Spleen (tissue), 11 donors: ENCODE results near the gene USP15. TPM values are rescaled to one million over a fixed set of nuclear protein-coding genes. Genes with fewer than 3 reads are reported as not detected.

Experiments used
- DNase-seq: peaks from one replicate; pipeline ENCODE4 v3.0.0-alpha.2; 2020
- H3K27ac ChIP-seq, 8 donors: fragments of 200-600 bp; sonication (generic) in 7 of 8; 1 replicate in 4 of 8; 2 replicates in 4 of 8; pipeline versions ENCODE4 v1.5.0 to v1.8.0; 2016 to 2021; ENCODE audit warnings: inconsistent platforms in 4 of 8, mild to moderate bottlenecking in 4 of 8, moderate library complexity in 1 of 8
- H3K27me3 ChIP-seq, 7 donors: fragments of 200-600 bp; sonication (generic) in 6 of 7; replicated peaks in 1 of 7; 1 replicate in 4 of 7; 2 replicates in 3 of 7; pipeline versions ENCODE4 v1.5.0 to v1.8.0; 2016 to 2021; ENCODE audit warnings: inconsistent platforms in 3 of 7, mild to moderate bottlenecking in 1 of 7
- H3K36me3 ChIP-seq, 6 donors: fragments of 200-600 bp; sonication (generic) in 5 of 6; 1 replicate in 4 of 6; 2 replicates in 2 of 6; pipeline versions ENCODE4 v1.5.0 to v1.8.0; 2016 to 2021; ENCODE audit warnings: inconsistent platforms in 2 of 6
- H3K4me1 ChIP-seq, 6 donors: fragments of 200-600 bp; sonication (generic) in 5 of 6; 1 replicate in 3 of 6; 2 replicates in 3 of 6; pipeline versions ENCODE4 v1.5.0 to v1.8.0; 2016 to 2021; ENCODE audit warnings: inconsistent platforms in 3 of 6
- H3K4me3 ChIP-seq, 8 donors: fragments of 200-600 bp; sonication (generic) in 7 of 8; 1 replicate in 4 of 8; 2 replicates in 4 of 8; pipeline versions ENCODE4 v1.5.0 to v1.8.0; 2016 to 2021; ENCODE audit warnings: inconsistent platforms in 4 of 8, mild to moderate bottlenecking in 4 of 8, moderate library complexity in 2 of 8
- H3K9me3 ChIP-seq, 8 donors: fragments of 200-600 bp; sonication (generic) in 7 of 8; 1 replicate in 4 of 8; 2 replicates in 4 of 8; pipeline versions ENCODE4 v1.5.0 to v1.8.0; 2016 to 2021; ENCODE audit warnings: inconsistent platforms in 4 of 8
- CTCF ChIP-seq, 11 experiments: fragments of 200-600 bp in 7 of 11; fragments of 450-650 bp in 4 of 11; sonication (generic) in 4 of 11; IDR thresholded peaks in 8 of 11; conservative IDR thresholded peaks in 3 of 11; 1 replicate in 7 of 11; 2 replicates in 4 of 11; pipeline versions ENCODE4 v1.4.0 to v1.8.0; 2016 to 2021; ENCODE audit warnings: antibody characterized with exemption in 11 of 11, inconsistent platforms in 4 of 11, mild to moderate bottlenecking in 1 of 11
- POLR2A ChIP-seq, 3 donors: fragments of 450-650 bp; IDR thresholded peaks; one replicate each; pipeline ENCODE4 v1.5.1; 2017; ENCODE audit warnings: antibody characterized with exemption in 3 of 3, mild to moderate bottlenecking in 1 of 3
- POLR2AphosphoS5 ChIP-seq, 3 donors: sonication (generic); formaldehyde crosslinking; IDR thresholded peaks; one replicate each; pipeline ENCODE4 v1.5.1; 2017; ENCODE audit warnings: antibody characterized with exemption in 3 of 3
- WGBS, 5 donors: extraction: QIAGEN DNeasy Blood & Tissue Kit in 3 of 5; methylation state at CpG; one replicate each; pipeline versions ENCODE4 v1.1.5 to v1.1.7; 2013 to 2018; 5-methylcytosine and 5-hydroxymethylcytosine counted together
- intact Hi-C: fragments of 100-400 bp; cut with DNase I; formaldehyde crosslinking; loops from one replicate; pipeline ENCODE4 v1.15.0; 2023; ENCODE audit warnings: low total_unique reads
- polyA plus RNA-seq, 3 donors: library from polyadenylated mRNA; stranded (reverse); fragments of 200-250 nt; gene quantifications; one replicate each; pipeline ENCODE4 v1.2.1, GENCODE V29; 2013
- total RNA-seq, 7 donors: library from RNA; depleted of rRNA in 3 of 7; stranded (reverse); fragments of >200 nt in 3 of 7; fragmentation: NEBNext Ultra II Directional in 4 of 7; extraction: Animal tissue kit (Norgen Biotek cat#: 25700) in 4 of 7; gene quantifications; one replicate each; pipeline versions ENCODE4 v1.1.0 to v1.2.1, GENCODE V29; 2016 to 2021
- donor health status: healthy with polysubstance abuse.
- donor health status: DM: no; HTN: no; CAD: no; lungs with moderate emphysema.
- donor health status: DM: no; HTN: no; CAD: no.
- donor health status: Bipolar disorder and iron deficiency.
- donor health status: healthy.
- donor health status: DM: no; HTN: no; CAD: no.
- donor health status: DM: yes; HTN: yes; CAD: no.

The USP15 gene
- total and polyA plus RNA-seq, 10 donors, result 65.3 to 288 (median 162) TPM

GRCh38 chr12:62264706-62265105, 4.5 kb downstream of the USP15 start:
- Histone ChIP-seq H3K36me3 (no peaks in the 10 kb centered on the region), H3K27me3 (no peaks in the 10 kb centered on the region), H3K9me3 (no peaks in the 10 kb centered on the region), H3K4me3 (peak overlapping the region in 4 of 8 donors; percentile 2 to 96 (median 12)), H3K4me1 (peaks cover 58 to 88% (median 86%) of the 10 kb centered on the region in 6 donors), H3K27ac (peak overlapping the region; percentile 22 to 99 (median 66))
- 32 to 47% (median 41%) methylated on average over 3 of the region's 3 CpGs for WGBS, 5 donors
- no peak for TF ChIP-seq POLR2AphosphoS5 (IDR thresholded peaks at IDR 0.05)
- no peak for TF ChIP-seq POLR2A (IDR thresholded peaks at IDR 0.05)
- no peak for TF ChIP-seq CTCF (IDR thresholded peaks at IDR 0.05 in 8 of 11, conservative IDR thresholded peaks at IDR 0.05 in 3 of 11)
- intact Hi-C loops, result no loop called here
- DNase-seq, result no peak

- peak overlapping the region in 2 of 8 donors; percentile 12 to 96 for H3K4me3 ChIP-seq
- peaks cover 58 to 97% (median 94%) of the 10 kb centered on the region in 6 donors for H3K4me1 ChIP-seq
- TF ChIP-seq POLR2A (IDR thresholded peaks at IDR 0.05) (no peak), CTCF (IDR thresholded peaks at IDR 0.05 in 8 of 11, conservative IDR thresholded peaks at IDR 0.05 in 3 of 11) (no peak), POLR2AphosphoS5 (IDR thresholded peaks at IDR 0.05) (no peak)
- WGBS, 5 donors, result 90 to 95% (median 92%) methylated on average over 4 of the region's 4 CpGs
- DNase-seq, result no peak
- H3K9me3 ChIP-seq, result no peaks in the 10 kb centered on the region
- H3K27me3 ChIP-seq, result no peaks in the 10 kb centered on the region
- no peaks in the 10 kb centered on the region for H3K36me3 ChIP-seq
- peak overlapping the region in 5 of 8 donors; percentile 57 to 99 (median 72) for H3K27ac ChIP-seq
- intact Hi-C loops, result no loop called here
Observed at GRCh38 chr12:62265511-62265910, 5.3 kb downstream of the USP15 start.

GRCh38 chr12:62267026-62267425, 6.8 kb downstream of the USP15 start:
- Histone ChIP-seq H3K4me1 (peaks cover 54 to 100% (median 99%) of the 10 kb centered on the region in 6 donors), H3K27ac (peak overlapping the region in 4 of 8 donors; percentile 21 to 49 (median 41)), H3K36me3 (no peaks in the 10 kb centered on the region), H3K4me3 (no peak overlapping the region), H3K27me3 (no peaks in the 10 kb centered on the region), H3K9me3 (no peaks in the 10 kb centered on the region)
- WGBS, 5 donors, result 82 to 92% (median 90%) methylated on average over 2 of the region's 2 CpGs
- TF ChIP-seq POLR2AphosphoS5 (IDR thresholded peaks at IDR 0.05), result no peak
- TF ChIP-seq CTCF (IDR thresholded peaks at IDR 0.05 in 8 of 11, conservative IDR thresholded peaks at IDR 0.05 in 3 of 11), result no peak
- no peak for TF ChIP-seq POLR2A (IDR thresholded peaks at IDR 0.05)
- DNase-seq, result no peak
- intact Hi-C loops, result no loop called here

GRCh38 chr12:62267480-62267879, 7.3 kb downstream of the USP15 start:
- no peak for DNase-seq
- Histone ChIP-seq H3K4me3 (no peak overlapping the region), H3K9me3 (no peaks in the 10 kb centered on the region), H3K27me3 (no peaks in the 10 kb centered on the region), H3K36me3 (no peaks in the 10 kb centered on the region), H3K4me1 (peaks cover 55 to 100% (median 99%) of the 10 kb centered on the region in 6 donors), H3K27ac (peak overlapping the region in 4 of 8 donors; percentile 21 to 49 (median 41))
- WGBS, 5 donors, result 24 to 42% (median 37%) methylated on average over 1 of the region's 1 CpG
- intact Hi-C loops, result no loop called here
- TF ChIP-seq POLR2A (IDR thresholded peaks at IDR 0.05) (no peak), CTCF (IDR thresholded peaks at IDR 0.05 in 8 of 11, conservative IDR thresholded peaks at IDR 0.05 in 3 of 11) (no peak), POLR2AphosphoS5 (IDR thresholded peaks at IDR 0.05) (no peak)
